ENCODE data around the gene SCN2B. TPM values are rescaled to one million over a fixed set of nuclear protein-coding genes. Genes with fewer than 3 reads are reported as not detected.
A peak's percentile ranks its signal among the peaks of the same experiment; 100 is the strongest.
"Not testable (repeated sequence)": the region's sequence is repeated elsewhere in the genome, so short reads cannot be mapped to it uniquely, and the experiment has no call there.

SCN2B gene
- total RNA-seq, 1 donor from 2014 or later: 0.49 TPM

- TF ChIP-seq, protein P1, sequence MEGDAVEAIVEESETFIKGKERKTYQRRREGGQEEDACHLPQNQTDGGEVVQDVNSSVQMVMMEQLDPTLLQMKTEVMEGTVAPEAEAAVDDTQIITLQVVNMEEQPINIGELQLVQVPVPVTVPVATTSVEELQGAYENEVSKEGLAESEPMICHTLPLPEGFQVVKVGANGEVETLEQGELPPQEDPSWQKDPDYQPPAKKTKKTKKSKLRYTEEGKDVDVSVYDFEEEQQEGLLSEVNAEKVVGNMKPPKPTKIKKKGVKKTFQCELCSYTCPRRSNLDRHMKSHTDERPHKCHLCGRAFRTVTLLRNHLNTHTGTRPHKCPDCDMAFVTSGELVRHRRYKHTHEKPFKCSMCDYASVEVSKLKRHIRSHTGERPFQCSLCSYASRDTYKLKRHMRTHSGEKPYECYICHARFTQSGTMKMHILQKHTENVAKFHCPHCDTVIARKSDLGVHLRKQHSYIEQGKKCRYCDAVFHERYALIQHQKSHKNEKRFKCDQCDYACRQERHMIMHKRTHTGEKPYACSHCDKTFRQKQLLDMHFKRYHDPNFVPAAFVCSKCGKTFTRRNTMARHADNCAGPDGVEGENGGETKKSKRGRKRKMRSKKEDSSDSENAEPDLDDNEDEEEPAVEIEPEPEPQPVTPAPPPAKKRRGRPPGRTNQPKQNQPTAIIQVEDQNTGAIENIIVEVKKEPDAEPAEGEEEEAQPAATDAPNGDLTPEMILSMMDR (IDR thresholded peaks at IDR 0.05): no peak
- no peak for TF ChIP-seq POLR2A (IDR thresholded peaks at IDR 0.05)
- TF ChIP-seq POLR2AphosphoS5 (IDR thresholded peaks at IDR 0.05; ENCODE audit: insufficient read depth in 1 of 2, low read depth in 1 of 2): no peak
- no peak overlapping the region for H3K27ac ChIP-seq
- no peaks in the 10 kb centered on the region for H3K36me3 ChIP-seq
- no peak for DNase-seq (ENCODE audit: extremely low spot score in 2 of 2)
- H3K4me1 ChIP-seq: no peaks in the 10 kb centered on the region
- H3K27me3 ChIP-seq: no peaks in the 10 kb centered on the region
- no peaks in the 10 kb centered on the region for H3K9me3 ChIP-seq
- intact Hi-C loops (cut with DNase I): no loop called here
- no peak overlapping the region for H3K4me3 ChIP-seq
Observed at GRCh38 chr11:118186346-118187107, 10.1 kb upstream of the SCN2B start.

DNA sequence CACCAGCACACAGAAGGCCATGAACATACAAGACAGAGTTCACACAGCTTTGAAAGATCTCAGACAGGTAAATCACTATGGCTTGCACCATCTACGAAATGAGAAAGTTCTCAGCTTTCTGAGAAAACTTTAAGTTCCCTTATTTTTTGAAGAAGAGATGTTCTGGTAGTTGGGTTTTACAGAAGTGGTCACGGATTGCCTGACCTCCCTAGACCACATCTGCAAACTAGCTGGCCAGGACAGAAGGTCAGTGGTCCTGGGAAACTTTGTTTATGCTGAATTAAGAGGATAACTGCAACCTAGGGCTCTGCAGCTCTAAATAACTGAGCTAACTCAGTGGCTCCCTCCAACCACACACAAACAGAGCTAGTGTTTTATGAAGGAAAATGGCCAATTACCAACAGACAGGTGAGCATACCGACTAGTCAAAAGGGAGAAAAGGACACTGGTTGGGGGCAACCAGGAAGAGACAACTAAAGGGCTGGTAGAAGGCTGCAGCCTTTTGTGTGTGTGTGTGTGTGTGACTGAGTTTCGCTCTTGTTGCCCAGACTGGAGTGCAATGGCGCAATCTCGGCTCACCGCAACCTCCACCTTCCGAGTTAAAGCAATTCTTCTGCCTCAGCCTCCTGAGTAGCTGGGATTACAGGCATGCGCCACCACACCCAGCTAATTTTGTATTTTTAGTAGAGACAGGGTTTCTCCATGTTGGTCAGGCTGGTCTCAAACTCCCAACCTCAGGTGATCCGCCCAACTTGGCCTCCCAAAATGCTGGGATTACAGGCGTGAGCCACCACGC lies 8.5 kb upstream of the SCN2B start:
- peaks cover 10% of the 10 kb centered on the region for H3K4me1 ChIP-seq
- intact Hi-C loops (cut with DNase I): no loop called here
- no peak for DNase-seq (ENCODE audit: extremely low spot score in 2 of 2)
- H3K4me3 ChIP-seq: no peak overlapping the region
- no peaks in the 10 kb centered on the region for H3K36me3 ChIP-seq
- no peak for TF ChIP-seq POLR2A (IDR thresholded peaks at IDR 0.05)
- no peak for TF ChIP-seq POLR2AphosphoS5 (IDR thresholded peaks at IDR 0.05; ENCODE audit: insufficient read depth in 1 of 2, low read depth in 1 of 2)
- TF ChIP-seq, protein P1 (IDR thresholded peaks at IDR 0.05): no peak
- H3K27me3 ChIP-seq: no peaks in the 10 kb centered on the region
- H3K27ac ChIP-seq: no peak overlapping the region
- no peaks in the 10 kb centered on the region for H3K9me3 ChIP-seq

DNA sequence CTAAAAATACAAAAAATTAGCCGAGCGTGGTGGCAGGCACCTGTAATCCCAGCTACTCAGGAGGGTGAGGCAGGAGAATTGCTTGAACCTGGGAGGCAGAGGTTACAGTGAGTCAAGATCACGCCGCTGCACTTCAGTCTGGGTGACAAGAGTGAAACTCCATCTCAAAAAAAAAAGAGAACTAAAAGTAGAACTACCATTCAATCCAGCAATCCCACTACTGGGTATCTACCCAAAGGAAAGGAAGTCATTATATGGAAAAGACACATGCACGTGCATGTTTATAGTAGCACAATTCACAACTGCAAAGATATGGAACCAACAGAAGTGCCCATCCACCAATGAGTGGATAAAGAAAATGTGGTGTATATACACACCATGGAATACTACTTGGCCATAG lies 7.3 kb upstream of the SCN2B start:
- H3K9me3 ChIP-seq; H3K36me3 ChIP-seq; H3K27me3 ChIP-seq; DNase-seq (ENCODE audit: extremely low spot score in 2 of 2); H3K27ac ChIP-seq; H3K4me3 ChIP-seq; intact Hi-C loops (cut with DNase I): not testable (repeated sequence)
- peaks cover 14% of the 10 kb centered on the region for H3K4me1 ChIP-seq

DNA sequence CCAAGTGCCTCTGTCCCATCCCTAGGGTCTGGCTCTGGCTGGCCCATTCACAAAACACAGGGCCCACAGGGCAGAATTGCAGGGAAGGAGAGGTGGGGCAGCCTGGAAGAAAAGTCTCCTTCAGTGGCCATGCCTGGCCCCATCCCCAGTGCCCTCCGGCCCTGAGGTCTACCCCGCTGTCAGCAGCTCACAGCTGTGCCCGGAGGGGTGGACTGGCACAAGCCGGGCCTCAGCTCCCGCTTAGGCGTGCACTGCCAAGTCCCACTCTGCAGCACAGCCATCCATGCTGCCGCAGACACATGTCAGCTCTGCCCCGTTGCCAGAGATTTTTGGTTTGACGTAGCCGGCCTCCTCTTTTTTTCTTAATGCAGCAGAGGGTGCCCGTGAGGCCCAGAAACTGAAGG lies 3.9 kb upstream of the SCN2B start:
- H3K27me3 ChIP-seq: no peaks in the 10 kb centered on the region
- H3K36me3 ChIP-seq: no peaks in the 10 kb centered on the region
- intact Hi-C loops (cut with DNase I): no loop called here
- H3K27ac ChIP-seq: no peak overlapping the region
- peaks cover 23% of the 10 kb centered on the region for H3K4me1 ChIP-seq
- no peak for TF ChIP-seq POLR2A (IDR thresholded peaks at IDR 0.05)
- TF ChIP-seq POLR2AphosphoS5 (IDR thresholded peaks at IDR 0.05; ENCODE audit: insufficient read depth in 1 of 2, low read depth in 1 of 2): no peak
- TF ChIP-seq, protein P1 (IDR thresholded peaks at IDR 0.05): no peak
- peak overlapping the region in 1 of 2 donors; percentile 6 for H3K4me3 ChIP-seq
- H3K9me3 ChIP-seq: no peaks in the 10 kb centered on the region
- no peak for DNase-seq (ENCODE audit: extremely low spot score in 2 of 2)

DNA sequence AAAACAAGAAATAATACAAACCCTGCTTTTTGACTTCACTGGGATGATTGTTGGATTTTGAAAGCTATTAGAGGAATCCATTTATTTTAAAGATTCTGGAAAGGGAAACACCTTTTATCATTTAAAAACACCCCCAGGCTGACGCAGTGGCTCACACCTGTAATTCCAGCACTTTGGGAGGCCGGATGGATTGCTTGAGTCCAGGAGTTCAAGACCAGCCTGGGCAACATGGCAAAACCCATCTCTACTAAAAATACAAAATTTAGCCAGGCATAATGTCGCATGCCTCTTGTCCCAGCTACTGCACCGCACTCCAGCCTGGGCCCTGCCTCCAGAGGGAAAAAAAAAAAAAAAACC lies 317 bp upstream of the SCN2B start:
- intact Hi-C loops (cut with DNase I): no loop called here
- H3K9me3 ChIP-seq: no peaks in the 10 kb centered on the region
- H3K36me3 ChIP-seq: no peaks in the 10 kb centered on the region
- TF ChIP-seq POLR2A (IDR thresholded peaks at IDR 0.05): no peak
- TF ChIP-seq POLR2AphosphoS5 (IDR thresholded peaks at IDR 0.05; ENCODE audit: insufficient read depth in 1 of 2, low read depth in 1 of 2): no peak
- TF ChIP-seq, protein P1 (IDR thresholded peaks at IDR 0.05): no peak
- H3K27ac ChIP-seq: no peak overlapping the region
- no peaks in the 10 kb centered on the region for H3K27me3 ChIP-seq
- H3K4me3 ChIP-seq: peak overlapping the region in 1 of 2 donors; percentile 33
- DNase-seq (ENCODE audit: extremely low spot score in 2 of 2): no peak
- H3K4me1 ChIP-seq: peaks cover 25% of the 10 kb centered on the region

Data from vagina (tissue), 2 donors.